Measurements from ENCODE around the gene ISL2. TPM values are rescaled to one million over a fixed set of nuclear protein-coding genes. Genes with fewer than 3 reads are reported as not detected.

ISL2 gene
- polyA plus RNA-seq, 1 experiment = 7.7 TPM

DNA sequence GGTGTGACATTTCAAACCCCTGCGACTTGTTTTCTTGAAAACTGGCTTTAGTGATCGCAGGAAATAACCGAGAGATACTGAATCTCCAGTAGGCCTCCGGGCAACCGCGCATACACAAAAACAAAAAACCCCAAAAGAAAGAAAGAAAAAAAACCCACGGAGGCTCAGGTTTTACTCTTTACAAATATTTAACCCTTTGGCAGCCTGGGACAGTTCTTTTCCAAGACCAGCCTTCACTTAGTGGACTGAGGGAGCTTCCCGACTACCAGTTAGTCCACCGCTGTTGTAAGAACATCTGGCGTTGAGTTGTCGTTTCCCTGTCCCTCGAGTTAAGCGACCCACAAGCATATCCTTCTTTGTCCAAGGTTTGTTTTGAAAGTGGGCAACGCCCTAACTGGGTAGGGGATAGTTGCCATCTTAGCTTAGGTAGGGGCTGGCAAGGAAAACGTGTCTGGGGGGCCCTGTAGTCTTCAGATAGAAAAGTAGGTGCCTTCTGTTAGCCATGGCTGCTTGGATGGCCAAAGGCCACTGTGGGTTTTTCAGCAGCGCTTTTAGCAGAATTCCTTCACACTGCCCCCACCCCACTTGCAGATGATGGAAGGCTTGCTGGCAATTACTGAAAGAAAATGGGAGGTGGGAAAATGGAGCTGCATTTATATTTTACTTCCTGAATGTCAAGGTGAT, 6.9 kb downstream of the ISL2 start:
- Histone ChIP-seq H3K4me3 (ENCODE audit: low read depth, low read length) (peak overlapping the region; percentile 23; the same call in 1 of the 2 replicates), H3K36me3 (ENCODE audit: control insufficient read depth, insufficient read depth, low read length) (peaks cover 12% of the 10 kb centered on the region), H3K27me3 (ENCODE audit: control insufficient read depth, insufficient read depth, low read length) (no peaks in the 10 kb centered on the region)
- TF ChIP-seq, protein P1, sequence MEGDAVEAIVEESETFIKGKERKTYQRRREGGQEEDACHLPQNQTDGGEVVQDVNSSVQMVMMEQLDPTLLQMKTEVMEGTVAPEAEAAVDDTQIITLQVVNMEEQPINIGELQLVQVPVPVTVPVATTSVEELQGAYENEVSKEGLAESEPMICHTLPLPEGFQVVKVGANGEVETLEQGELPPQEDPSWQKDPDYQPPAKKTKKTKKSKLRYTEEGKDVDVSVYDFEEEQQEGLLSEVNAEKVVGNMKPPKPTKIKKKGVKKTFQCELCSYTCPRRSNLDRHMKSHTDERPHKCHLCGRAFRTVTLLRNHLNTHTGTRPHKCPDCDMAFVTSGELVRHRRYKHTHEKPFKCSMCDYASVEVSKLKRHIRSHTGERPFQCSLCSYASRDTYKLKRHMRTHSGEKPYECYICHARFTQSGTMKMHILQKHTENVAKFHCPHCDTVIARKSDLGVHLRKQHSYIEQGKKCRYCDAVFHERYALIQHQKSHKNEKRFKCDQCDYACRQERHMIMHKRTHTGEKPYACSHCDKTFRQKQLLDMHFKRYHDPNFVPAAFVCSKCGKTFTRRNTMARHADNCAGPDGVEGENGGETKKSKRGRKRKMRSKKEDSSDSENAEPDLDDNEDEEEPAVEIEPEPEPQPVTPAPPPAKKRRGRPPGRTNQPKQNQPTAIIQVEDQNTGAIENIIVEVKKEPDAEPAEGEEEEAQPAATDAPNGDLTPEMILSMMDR (IDR thresholded peaks at IDR 0.05; ENCODE audit: insufficient read depth, low read depth, low read length) = no peak
- ChIA-PET POLR2A (no interaction called here), CTCF (no interaction called here)
- DNase-seq (ENCODE audit: low read depth) = no peak

DNA sequence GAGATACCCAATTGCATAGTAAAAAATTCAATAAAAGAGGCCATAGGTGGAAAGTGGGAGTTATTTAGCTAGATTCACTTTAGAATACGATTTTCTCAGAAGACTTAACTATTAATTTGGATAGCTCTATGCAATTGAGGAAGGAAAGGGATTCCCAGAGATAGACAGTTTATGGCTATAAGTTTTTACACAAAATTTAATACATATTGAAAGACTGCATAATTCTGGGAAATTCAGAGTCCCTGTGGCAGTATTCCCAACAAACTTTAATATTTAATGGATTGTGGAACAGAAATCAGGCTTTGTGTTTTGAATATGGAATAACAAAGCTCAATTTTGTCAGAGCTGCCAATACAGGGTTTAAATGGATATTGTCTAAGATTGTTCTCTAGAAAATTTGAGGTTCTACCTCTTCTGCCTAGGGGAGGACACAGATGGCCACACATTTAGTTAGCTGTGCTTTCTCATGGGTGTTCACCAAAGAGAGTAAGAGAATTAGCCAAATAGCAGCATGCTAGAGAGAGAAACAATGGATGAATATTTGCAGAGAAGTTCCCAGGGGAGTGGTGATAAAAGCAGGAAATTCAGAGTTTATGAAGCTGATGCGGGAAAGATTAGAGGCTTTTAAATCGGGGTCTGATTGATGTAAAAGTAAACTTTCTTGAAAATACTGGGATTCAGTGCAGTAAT, 8.5 kb downstream of the ISL2 start:
- POLR2A ChIA-PET = interaction anchor here (0.6 to 0.9 kb wide), 4 partner anchors 8 to 941 kb away, joined by 3 to 8 read pairs (median 5); partner anchors contain the start of gene ISL2

DNA sequence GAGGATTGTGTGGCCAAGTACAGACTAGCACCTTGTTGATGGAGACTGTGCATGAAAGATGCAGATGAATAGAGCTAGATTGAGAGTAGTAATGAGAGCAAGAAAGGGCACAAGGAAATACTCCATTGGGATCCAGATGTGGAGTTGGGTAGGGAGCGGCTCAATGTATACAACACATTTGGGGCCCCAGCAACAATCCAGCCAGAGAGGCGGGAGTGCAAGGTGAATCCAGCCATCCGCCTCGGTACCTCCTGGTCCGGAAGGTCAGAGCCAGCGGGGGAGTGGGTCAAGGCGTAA, 9.0 kb downstream of the ISL2 start:
- POLR2A ChIA-PET = interaction anchor here (0.6 to 0.9 kb wide), 3 partner anchors 9 to 156 kb away, joined by 3 to 8 read pairs (median 7); partner anchors contain the start of gene ISL2
- CTCF ChIA-PET = interaction anchor here (0.8 to 2.5 kb wide), 7 partner anchors 9 to 521 kb away, joined by 4 to 9 read pairs (median 4); partner anchors contain the start of gene ISL2

More for the DNA sequence above, 8.5 kb downstream of the ISL2 start:
- Histone ChIP-seq H3K27me3 (ENCODE audit: control insufficient read depth, insufficient read depth, low read length) (no peaks in the 10 kb centered on the region), H3K36me3 (ENCODE audit: control insufficient read depth, insufficient read depth, low read length) (peaks cover 10% of the 10 kb centered on the region), H3K4me3 (ENCODE audit: low read depth, low read length) (no peak overlapping the region)
- CTCF ChIA-PET = interaction anchor here (0.8 to 2.5 kb wide), 5 partner anchors 8 to 521 kb away, joined by 4 to 9 read pairs (median 4); partner anchors contain the start of gene ISL2
- TF ChIP-seq, protein P1 (IDR thresholded peaks at IDR 0.05; ENCODE audit: insufficient read depth, low read depth, low read length) = no peak
- no peak for DNase-seq (ENCODE audit: low read depth)

DNA sequence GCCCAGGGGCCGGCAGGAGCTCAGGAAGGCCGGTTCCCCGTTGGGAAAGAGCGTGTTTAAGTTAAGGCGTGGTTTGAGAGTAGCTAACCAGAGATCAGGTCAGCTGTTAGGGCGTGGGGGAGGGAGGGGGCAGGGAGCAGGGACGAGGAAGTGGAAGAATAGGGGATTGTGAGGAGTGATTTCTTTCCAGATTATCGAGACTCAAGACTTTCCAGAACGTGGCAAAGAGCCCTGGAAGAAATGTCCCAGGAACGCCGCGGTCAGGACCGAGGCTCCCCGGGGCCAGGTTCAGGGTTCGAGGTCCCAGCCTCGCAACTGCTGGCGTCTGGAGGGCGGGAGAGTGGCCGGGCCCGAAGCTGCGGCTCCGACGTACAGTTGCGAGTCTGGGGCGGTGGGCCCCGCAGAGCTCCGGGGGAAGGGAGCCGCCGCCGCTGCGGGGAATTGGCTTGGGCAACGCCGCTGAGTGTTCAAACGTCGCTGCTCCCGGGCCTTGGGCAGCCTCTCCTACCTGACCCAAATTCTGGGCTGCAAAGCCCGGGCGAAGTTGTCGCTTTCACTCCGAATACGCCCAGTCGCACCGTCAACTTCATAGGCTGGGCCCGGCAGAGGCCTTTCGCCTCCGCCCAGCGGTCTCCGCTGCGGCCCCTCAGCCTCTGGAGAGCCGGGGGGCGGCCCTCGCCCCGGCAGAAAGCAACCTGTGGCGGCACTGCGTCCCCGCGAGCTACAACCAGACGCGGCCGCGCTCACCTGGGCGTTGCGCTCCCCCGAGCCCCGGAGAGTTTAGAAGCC, 9.5 kb downstream of the ISL2 start:
- Histone ChIP-seq H3K4me3 (ENCODE audit: low read depth, low read length) (peak overlapping the region; percentile 47), H3K36me3 (ENCODE audit: control insufficient read depth, insufficient read depth, low read length) (peaks cover 5% of the 10 kb centered on the region), H3K27me3 (ENCODE audit: control insufficient read depth, insufficient read depth, low read length) (no peaks in the 10 kb centered on the region)
- ChIA-PET POLR2A (interaction anchor here (0.6 to 0.9 kb wide), 3 partner anchors 9 to 156 kb away, joined by 3 to 8 read pairs (median 7); partner anchors contain the start of gene ISL2), CTCF (interaction anchor here (1.1 to 2.5 kb wide), 5 partner anchors 10 to 334 kb away, joined by 4 to 9 read pairs (median 4); partner anchors contain the start of gene ISL2)
- TF ChIP-seq, protein P1 (IDR thresholded peaks at IDR 0.05; ENCODE audit: insufficient read depth, low read depth, low read length) = no peak
- no peak for DNase-seq (ENCODE audit: low read depth)

More for the DNA sequence above, 9.0 kb downstream of the ISL2 start:
- peak overlapping the region; percentile 47 for H3K4me3 ChIP-seq (ENCODE audit: low read depth, low read length)
- DNase-seq (ENCODE audit: low read depth) = no peak
- TF ChIP-seq, protein P1 (IDR thresholded peaks at IDR 0.05; ENCODE audit: insufficient read depth, low read depth, low read length) = no peak
- no peaks in the 10 kb centered on the region for H3K27me3 ChIP-seq (ENCODE audit: control insufficient read depth, insufficient read depth, low read length)
- peaks cover 8% of the 10 kb centered on the region for H3K36me3 ChIP-seq (ENCODE audit: control insufficient read depth, insufficient read depth, low read length)
